Measurements from ENCODE around the gene LOXL3.

DNA sequence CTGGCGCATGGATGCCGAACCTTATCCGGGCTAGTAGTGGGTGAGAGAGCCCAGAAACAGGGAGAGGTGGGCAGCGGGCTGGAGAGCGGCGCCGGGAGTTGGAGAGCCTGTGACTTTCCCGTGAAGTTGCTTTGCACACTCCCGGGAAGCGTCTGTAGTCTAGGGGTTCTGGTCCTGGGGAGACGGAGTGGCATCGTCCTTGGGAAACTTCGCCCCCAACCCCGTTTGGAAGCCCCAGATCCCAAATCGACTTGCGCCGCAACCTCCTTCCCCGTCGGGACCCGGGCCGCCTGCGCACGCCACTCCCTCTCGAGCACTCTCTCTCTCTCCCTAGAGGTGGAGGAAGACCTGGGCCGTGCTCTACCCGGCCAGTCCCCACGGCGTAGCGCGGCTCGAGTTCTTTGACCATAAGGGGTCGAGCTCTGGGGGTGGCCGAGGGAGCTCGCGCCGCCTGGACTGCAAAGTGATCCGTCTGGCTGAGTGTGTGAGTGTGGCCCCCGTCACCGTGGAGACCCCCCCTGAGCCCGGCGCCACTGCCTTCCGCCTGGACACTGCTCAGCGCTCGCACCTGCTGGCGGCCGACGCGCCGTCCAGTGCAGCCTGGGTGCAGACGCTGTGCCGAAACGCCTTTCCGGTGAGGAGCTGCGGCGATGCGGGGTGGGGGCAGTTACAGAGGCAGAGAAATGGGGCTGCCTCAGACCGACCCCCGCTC lies 1.2 kb upstream of the LOXL3 start:
- TF ChIP-seq ZNF596 (tag by site-specific recombination; IDR thresholded peaks at IDR 0.05) (no peak), ZNF157 (tag by site-specific recombination; IDR thresholded peaks at IDR 0.05) (no peak), ZNF639 (tag by site-specific recombination; IDR thresholded peaks at IDR 0.05) (no peak), ZSCAN30 (tag by site-specific recombination; IDR thresholded peaks at IDR 0.05) (no peak), REST (tag by site-specific recombination; IDR thresholded peaks at IDR 0.05) (no peak), ZNF239 (tag by site-specific recombination; IDR thresholded peaks at IDR 0.05) (no peak), BCL11A (tag by site-specific recombination; IDR thresholded peaks at IDR 0.05; ENCODE audit: low read depth) (no peak), TRIM28 (IDR thresholded peaks at IDR 0.05; ENCODE audit: borderline replicate concordance, low read length) (no peak), ZFP41 (tag by site-specific recombination; IDR thresholded peaks at IDR 0.05; ENCODE audit: borderline replicate concordance) (no peak), ZNF350 (tag by site-specific recombination; IDR thresholded peaks at IDR 0.05) (no peak)
- TF ChIP-seq, protein P1, sequence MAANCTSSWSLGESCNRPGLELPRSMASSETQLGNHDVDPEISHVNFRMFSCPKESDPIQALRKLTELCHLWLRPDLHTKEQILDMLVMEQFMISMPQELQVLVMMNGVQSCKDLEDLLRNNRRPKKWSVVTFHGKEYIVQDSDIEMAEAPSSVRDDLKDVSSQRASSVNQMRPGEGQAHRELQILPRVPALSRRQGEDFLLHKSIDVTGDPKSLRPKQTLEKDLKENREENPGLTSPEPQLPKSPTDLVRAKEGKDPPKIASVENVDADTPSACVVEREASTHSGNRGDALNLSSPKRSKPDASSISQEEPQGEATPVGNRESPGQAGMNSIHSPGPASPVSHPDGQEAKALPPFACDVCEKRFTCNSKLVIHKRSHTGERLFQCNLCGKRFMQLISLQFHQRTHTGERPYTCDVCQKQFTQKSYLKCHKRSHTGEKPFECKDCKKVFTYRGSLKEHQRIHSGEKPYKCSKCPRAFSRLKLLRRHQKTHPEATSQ (tag by site-specific recombination; IDR thresholded peaks at IDR 0.05): no peak
- TF ChIP-seq, protein P2, sequence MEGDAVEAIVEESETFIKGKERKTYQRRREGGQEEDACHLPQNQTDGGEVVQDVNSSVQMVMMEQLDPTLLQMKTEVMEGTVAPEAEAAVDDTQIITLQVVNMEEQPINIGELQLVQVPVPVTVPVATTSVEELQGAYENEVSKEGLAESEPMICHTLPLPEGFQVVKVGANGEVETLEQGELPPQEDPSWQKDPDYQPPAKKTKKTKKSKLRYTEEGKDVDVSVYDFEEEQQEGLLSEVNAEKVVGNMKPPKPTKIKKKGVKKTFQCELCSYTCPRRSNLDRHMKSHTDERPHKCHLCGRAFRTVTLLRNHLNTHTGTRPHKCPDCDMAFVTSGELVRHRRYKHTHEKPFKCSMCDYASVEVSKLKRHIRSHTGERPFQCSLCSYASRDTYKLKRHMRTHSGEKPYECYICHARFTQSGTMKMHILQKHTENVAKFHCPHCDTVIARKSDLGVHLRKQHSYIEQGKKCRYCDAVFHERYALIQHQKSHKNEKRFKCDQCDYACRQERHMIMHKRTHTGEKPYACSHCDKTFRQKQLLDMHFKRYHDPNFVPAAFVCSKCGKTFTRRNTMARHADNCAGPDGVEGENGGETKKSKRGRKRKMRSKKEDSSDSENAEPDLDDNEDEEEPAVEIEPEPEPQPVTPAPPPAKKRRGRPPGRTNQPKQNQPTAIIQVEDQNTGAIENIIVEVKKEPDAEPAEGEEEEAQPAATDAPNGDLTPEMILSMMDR (tag by site-specific recombination; IDR thresholded peaks at IDR 0.05): no peak
- TF ChIP-seq, protein P3, sequence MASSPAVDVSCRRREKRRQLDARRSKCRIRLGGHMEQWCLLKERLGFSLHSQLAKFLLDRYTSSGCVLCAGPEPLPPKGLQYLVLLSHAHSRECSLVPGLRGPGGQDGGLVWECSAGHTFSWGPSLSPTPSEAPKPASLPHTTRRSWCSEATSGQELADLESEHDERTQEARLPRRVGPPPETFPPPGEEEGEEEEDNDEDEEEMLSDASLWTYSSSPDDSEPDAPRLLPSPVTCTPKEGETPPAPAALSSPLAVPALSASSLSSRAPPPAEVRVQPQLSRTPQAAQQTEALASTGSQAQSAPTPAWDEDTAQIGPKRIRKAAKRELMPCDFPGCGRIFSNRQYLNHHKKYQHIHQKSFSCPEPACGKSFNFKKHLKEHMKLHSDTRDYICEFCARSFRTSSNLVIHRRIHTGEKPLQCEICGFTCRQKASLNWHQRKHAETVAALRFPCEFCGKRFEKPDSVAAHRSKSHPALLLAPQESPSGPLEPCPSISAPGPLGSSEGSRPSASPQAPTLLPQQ (tag by site-specific recombination; IDR thresholded peaks at IDR 0.05): no peak
- TF ChIP-seq, protein P4, sequence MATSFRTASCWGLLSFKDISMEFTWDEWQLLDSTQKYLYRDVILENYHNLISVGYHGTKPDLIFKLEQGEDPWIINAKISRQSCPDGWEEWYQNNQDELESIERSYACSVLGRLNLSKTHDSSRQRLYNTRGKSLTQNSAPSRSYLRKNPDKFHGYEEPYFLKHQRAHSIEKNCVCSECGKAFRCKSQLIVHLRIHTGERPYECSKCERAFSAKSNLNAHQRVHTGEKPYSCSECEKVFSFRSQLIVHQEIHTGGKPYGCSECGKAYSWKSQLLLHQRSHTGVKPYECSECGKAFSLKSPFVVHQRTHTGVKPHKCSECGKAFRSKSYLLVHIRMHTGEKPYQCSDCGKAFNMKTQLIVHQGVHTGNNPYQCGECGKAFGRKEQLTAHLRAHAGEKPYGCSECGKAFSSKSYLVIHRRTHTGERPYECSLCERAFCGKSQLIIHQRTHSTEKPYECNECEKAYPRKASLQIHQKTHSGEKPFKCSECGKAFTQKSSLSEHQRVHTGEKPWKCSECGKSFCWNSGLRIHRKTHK (tag by site-specific recombination; IDR thresholded peaks at IDR 0.05): no peak
